ENCODE results near the gene TYW1.
"Not testable (repeated sequence)": the region's sequence is repeated elsewhere in the genome, so short reads cannot be mapped to it uniquely, and the experiment has no call there.

The TYW1 gene

GRCh38 chr7:66974986-66975590, 21.5 kb upstream of the TYW1 start:
- H3K4me2 ChIP-seq (ENCODE audit: low read depth, low read length, poor library complexity, severe bottlenecking) = no peak overlapping the region
- TF ChIP-seq EZH2phosphoT487 (conservative IDR thresholded peaks at IDR 0.05; ENCODE audit: low read length) = no peak
- TF ChIP-seq, protein P1, sequence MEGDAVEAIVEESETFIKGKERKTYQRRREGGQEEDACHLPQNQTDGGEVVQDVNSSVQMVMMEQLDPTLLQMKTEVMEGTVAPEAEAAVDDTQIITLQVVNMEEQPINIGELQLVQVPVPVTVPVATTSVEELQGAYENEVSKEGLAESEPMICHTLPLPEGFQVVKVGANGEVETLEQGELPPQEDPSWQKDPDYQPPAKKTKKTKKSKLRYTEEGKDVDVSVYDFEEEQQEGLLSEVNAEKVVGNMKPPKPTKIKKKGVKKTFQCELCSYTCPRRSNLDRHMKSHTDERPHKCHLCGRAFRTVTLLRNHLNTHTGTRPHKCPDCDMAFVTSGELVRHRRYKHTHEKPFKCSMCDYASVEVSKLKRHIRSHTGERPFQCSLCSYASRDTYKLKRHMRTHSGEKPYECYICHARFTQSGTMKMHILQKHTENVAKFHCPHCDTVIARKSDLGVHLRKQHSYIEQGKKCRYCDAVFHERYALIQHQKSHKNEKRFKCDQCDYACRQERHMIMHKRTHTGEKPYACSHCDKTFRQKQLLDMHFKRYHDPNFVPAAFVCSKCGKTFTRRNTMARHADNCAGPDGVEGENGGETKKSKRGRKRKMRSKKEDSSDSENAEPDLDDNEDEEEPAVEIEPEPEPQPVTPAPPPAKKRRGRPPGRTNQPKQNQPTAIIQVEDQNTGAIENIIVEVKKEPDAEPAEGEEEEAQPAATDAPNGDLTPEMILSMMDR (IDR thresholded peaks at IDR 0.05; ENCODE audit: insufficient read depth, low read length, poor library complexity, severe bottlenecking) = no peak
- H3K79me2 ChIP-seq (ENCODE audit: insufficient read depth, low read length) = no peaks in the 10 kb centered on the region
- H3K9me3 ChIP-seq (ENCODE audit: insufficient read depth, low read length) = peaks cover 6% of the 10 kb centered on the region; the same call in 1 of the 2 replicates
- no peak overlapping the region for H2AFZ ChIP-seq (ENCODE audit: low read depth, low read length, severe bottlenecking)
- H3F3A ChIP-seq (ENCODE audit: insufficient read depth) = no peaks in the 10 kb centered on the region
- H3K9ac ChIP-seq (ENCODE audit: low read length) = no peak overlapping the region
- no peaks in the 10 kb centered on the region for H3K9me2 ChIP-seq (replicated peaks; ENCODE audit: insufficient read depth, low read length)
- H3K36me3 ChIP-seq (ENCODE audit: low read length) = no peaks in the 10 kb centered on the region
- no peaks in the 10 kb centered on the region for H3K27me3 ChIP-seq (ENCODE audit: low read length)
- H3K27ac ChIP-seq (ENCODE audit: low read depth, low read length) = no peak overlapping the region
- no peaks in the 10 kb centered on the region for H4K20me1 ChIP-seq (ENCODE audit: low read depth, low read length)
- no peak overlapping the region for H3K4me3 ChIP-seq (ENCODE audit: insufficient read depth, low read length, poor library complexity, severe bottlenecking)

GRCh38 chr7:66978312-66978711, 18.3 kb upstream of the TYW1 start:
- H2AFZ ChIP-seq (ENCODE audit: low read depth, low read length, severe bottlenecking); H3K36me3 ChIP-seq (ENCODE audit: low read length); H3K27ac ChIP-seq (ENCODE audit: low read depth, low read length); H3F3A ChIP-seq (ENCODE audit: insufficient read depth); H3K4me3 ChIP-seq (ENCODE audit: insufficient read depth, low read length, poor library complexity, severe bottlenecking); H4K20me1 ChIP-seq (ENCODE audit: low read depth, low read length); H3K27me3 ChIP-seq (ENCODE audit: low read length); H3K79me2 ChIP-seq (ENCODE audit: insufficient read depth, low read length); H3K4me2 ChIP-seq (ENCODE audit: low read depth, low read length, poor library complexity, severe bottlenecking); H3K9me2 ChIP-seq (replicated peaks; ENCODE audit: insufficient read depth, low read length); H3K9ac ChIP-seq (ENCODE audit: low read length): not testable (repeated sequence)
- peaks cover 13% of the 10 kb centered on the region; the same call in 1 of the 2 replicates for H3K9me3 ChIP-seq (ENCODE audit: insufficient read depth, low read length)

DNA sequence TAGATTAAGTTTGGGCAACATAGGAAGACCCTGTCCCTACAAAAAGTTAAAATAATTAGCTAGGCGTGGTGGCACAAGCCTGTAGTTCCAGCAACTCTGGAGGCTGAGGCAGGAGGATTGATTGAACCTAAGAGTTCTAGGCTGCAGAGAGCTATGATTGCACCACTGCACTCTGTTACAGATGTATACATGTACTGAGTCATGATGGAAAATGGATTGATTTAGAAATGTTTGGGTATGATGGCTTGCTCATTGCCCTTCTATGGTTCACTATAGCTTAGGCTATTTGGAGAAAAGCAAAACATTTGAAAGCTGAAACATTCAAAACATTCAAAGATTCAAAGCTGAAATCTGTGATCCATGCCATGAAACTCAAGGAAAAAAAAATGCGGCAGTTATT, 17.6 kb upstream of the TYW1 start:
- H3K27ac ChIP-seq (ENCODE audit: low read depth, low read length); H3K27me3 ChIP-seq (ENCODE audit: low read length); H3K36me3 ChIP-seq (ENCODE audit: low read length); H3K4me3 ChIP-seq (ENCODE audit: insufficient read depth, low read length, poor library complexity, severe bottlenecking); H2AFZ ChIP-seq (ENCODE audit: low read depth, low read length, severe bottlenecking); H3K4me2 ChIP-seq (ENCODE audit: low read depth, low read length, poor library complexity, severe bottlenecking); H3K9me2 ChIP-seq (replicated peaks; ENCODE audit: insufficient read depth, low read length); H3F3A ChIP-seq (ENCODE audit: insufficient read depth); H3K79me2 ChIP-seq (ENCODE audit: insufficient read depth, low read length); H4K20me1 ChIP-seq (ENCODE audit: low read depth, low read length); H3K9ac ChIP-seq (ENCODE audit: low read length): not testable (repeated sequence)
- H3K9me3 ChIP-seq (ENCODE audit: insufficient read depth, low read length) = peaks cover 13% of the 10 kb centered on the region; the same call in 1 of the 2 replicates

DNA sequence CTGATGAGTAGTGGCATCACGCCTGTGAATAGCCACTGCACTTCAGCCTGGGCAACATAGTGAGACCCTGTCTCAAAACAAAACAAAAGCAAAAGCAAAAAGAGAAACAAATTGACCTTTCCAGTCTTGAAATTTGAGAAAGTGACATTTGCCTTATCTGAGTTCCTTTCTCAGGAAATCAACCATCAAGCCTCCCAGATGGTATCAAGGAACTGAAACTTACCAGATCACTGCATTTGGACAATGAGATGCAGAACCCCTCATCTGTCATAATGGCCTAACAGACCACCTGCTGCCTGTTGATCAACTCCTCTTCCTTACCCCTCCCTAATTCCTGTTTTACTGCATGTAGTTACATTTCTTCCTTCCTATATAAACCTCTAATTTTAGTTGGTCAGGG, 16.3 kb upstream of the TYW1 start:
- not testable (repeated sequence) for H3K27ac ChIP-seq (ENCODE audit: low read depth, low read length); H3K36me3 ChIP-seq (ENCODE audit: low read length)
- H3K9me3 ChIP-seq (ENCODE audit: insufficient read depth, low read length) = peaks cover 13% of the 10 kb centered on the region; the same call in 1 of the 2 replicates

GRCh38 chr7:66989552-66989951, 7.1 kb upstream of the TYW1 start:
- H3F3A ChIP-seq (ENCODE audit: insufficient read depth); H2AFZ ChIP-seq (ENCODE audit: low read depth, low read length, severe bottlenecking); H3K9ac ChIP-seq (ENCODE audit: low read length); H3K4me2 ChIP-seq (ENCODE audit: low read depth, low read length, poor library complexity, severe bottlenecking); H3K27ac ChIP-seq (ENCODE audit: low read depth, low read length); H3K27me3 ChIP-seq (ENCODE audit: low read length); H3K4me3 ChIP-seq (ENCODE audit: insufficient read depth, low read length, poor library complexity, severe bottlenecking); H3K9me2 ChIP-seq (replicated peaks; ENCODE audit: insufficient read depth, low read length); H4K20me1 ChIP-seq (ENCODE audit: low read depth, low read length); H3K9me3 ChIP-seq (ENCODE audit: insufficient read depth, low read length): not testable (repeated sequence)
- peaks cover 22% of the 10 kb centered on the region for H3K79me2 ChIP-seq (ENCODE audit: insufficient read depth, low read length)
- peaks cover 21% of the 10 kb centered on the region for H3K36me3 ChIP-seq (ENCODE audit: low read length)

More for the DNA sequence above, 16.3 kb upstream of the TYW1 start:
- not testable (repeated sequence) for H3K4me2 ChIP-seq (ENCODE audit: low read depth, low read length, poor library complexity, severe bottlenecking); H3K27me3 ChIP-seq (ENCODE audit: low read length); H3K4me3 ChIP-seq (ENCODE audit: insufficient read depth, low read length, poor library complexity, severe bottlenecking); H4K20me1 ChIP-seq (ENCODE audit: low read depth, low read length); H3K9me2 ChIP-seq (replicated peaks; ENCODE audit: insufficient read depth, low read length); H2AFZ ChIP-seq (ENCODE audit: low read depth, low read length, severe bottlenecking); H3F3A ChIP-seq (ENCODE audit: insufficient read depth); H3K9ac ChIP-seq (ENCODE audit: low read length); H3K79me2 ChIP-seq (ENCODE audit: insufficient read depth, low read length)

GRCh38 chr7:66994051-66994450, 2.6 kb upstream of the TYW1 start:
- H3K4me2 ChIP-seq (ENCODE audit: low read depth, low read length, poor library complexity, severe bottlenecking) = peak overlapping the region; percentile 65
- peak overlapping the region; percentile 85 for H3K9ac ChIP-seq (ENCODE audit: low read length)
- not testable (repeated sequence) for H3K27me3 ChIP-seq (ENCODE audit: low read length); H2AFZ ChIP-seq (ENCODE audit: low read depth, low read length, severe bottlenecking); H4K20me1 ChIP-seq (ENCODE audit: low read depth, low read length); H3K27ac ChIP-seq (ENCODE audit: low read depth, low read length); H3K9me3 ChIP-seq (ENCODE audit: insufficient read depth, low read length); H3F3A ChIP-seq (ENCODE audit: insufficient read depth); H3K9me2 ChIP-seq (replicated peaks; ENCODE audit: insufficient read depth, low read length)
- H3K36me3 ChIP-seq (ENCODE audit: low read length) = peaks cover 21% of the 10 kb centered on the region
- H3K79me2 ChIP-seq (ENCODE audit: insufficient read depth, low read length) = peaks cover 40% of the 10 kb centered on the region
- peak overlapping the region; percentile 78 for H3K4me3 ChIP-seq (ENCODE audit: insufficient read depth, low read length, poor library complexity, severe bottlenecking)
